Activated naive CD8-positive, alpha-beta T cell treated with anti-CD3 and anti-CD28 coated beads for 36 hours (primary cell): ENCODE measurements around the gene CIAO2B. TPM values are rescaled to one million over a fixed set of nuclear protein-coding genes. Genes with fewer than 3 reads are reported as not detected.

Experiments used
- DNase-seq: peaks from one replicate; pipeline ENCODE4 v3.0.0; 2021
- H3K27ac Mint-ChIP-seq: one replicate; pipeline ENCODE4 v1.8.0; 2022; ENCODE audit warnings: mild to moderate bottlenecking, moderate library complexity, mixed read lengths
- H3K27me3 Mint-ChIP-seq: one replicate; pipeline ENCODE4 v1.8.0; 2022; ENCODE audit warnings: mild to moderate bottlenecking, mixed read lengths
- H3K36me3 Mint-ChIP-seq: one replicate; pipeline ENCODE4 v1.8.0; 2021; ENCODE audit warnings: mild to moderate bottlenecking, mixed read lengths
- H3K4me1 Mint-ChIP-seq: one replicate; pipeline ENCODE4 v1.8.0; 2021; ENCODE audit warnings: mixed read lengths
- H3K4me3 Mint-ChIP-seq: one replicate; pipeline ENCODE4 v1.8.0; 2022; ENCODE audit warnings: mild to moderate bottlenecking, moderate library complexity, mixed read lengths
- H3K9me3 Mint-ChIP-seq: one replicate; pipeline ENCODE4 v1.8.0; 2022; ENCODE audit warnings: mixed read lengths
- total RNA-seq, 2 experiments: library from RNA; stranded (reverse); gene quantifications; one replicate each; pipeline ENCODE4 v1.2.3, GENCODE V29; 2021

CIAO2B gene
- total RNA-seq, 2 experiments from 2014 or later: 152 to 153 TPM

- H3K27me3 Mint-ChIP-seq: no peaks in the 10 kb centered on the region
- DNase-seq: no peak
- peaks cover 22% of the 10 kb centered on the region for H3K4me1 Mint-ChIP-seq
- no peak overlapping the region for H3K4me3 Mint-ChIP-seq
- H3K36me3 Mint-ChIP-seq: peaks cover 17% of the 10 kb centered on the region
- no peak overlapping the region for H3K27ac Mint-ChIP-seq
- H3K9me3 Mint-ChIP-seq: no peaks in the 10 kb centered on the region
Observed at GRCh38 chr16:66886321-66886720, 47.9 kb downstream of the CIAO2B start.

- DNase-seq: no peak
- peaks cover 17% of the 10 kb centered on the region for H3K36me3 Mint-ChIP-seq
- H3K4me1 Mint-ChIP-seq: peaks cover 21% of the 10 kb centered on the region
- H3K27ac Mint-ChIP-seq: no peak overlapping the region
- H3K27me3 Mint-ChIP-seq: no peaks in the 10 kb centered on the region
- no peaks in the 10 kb centered on the region for H3K9me3 Mint-ChIP-seq
- H3K4me3 Mint-ChIP-seq: no peak overlapping the region
Observed at GRCh38 chr16:66885491-66885890, 48.7 kb downstream of the CIAO2B start.

GRCh38 chr16:66882702-66883101 lies 51.5 kb downstream of the CIAO2B start:
- peaks cover 33% of the 10 kb centered on the region for H3K4me1 Mint-ChIP-seq
- no peak overlapping the region for H3K4me3 Mint-ChIP-seq
- H3K27me3 Mint-ChIP-seq: no peaks in the 10 kb centered on the region

More at GRCh38 chr16:66882702-66883101, 51.5 kb downstream of the CIAO2B start:
- no peak for DNase-seq
- Mint-ChIP-seq H3K27ac (no peak overlapping the region), H3K9me3 (peaks cover 6% of the 10 kb centered on the region), H3K36me3 (peaks cover 24% of the 10 kb centered on the region)

Other genes with a start within 250 kb of the CIAO2B start
- 1 to 10 TPM; 2.4 to 2.8 TPM for gene CMTM4, start 237.7 kb downstream of the CIAO2B start, total RNA-seq
- gene DYNC1LI2, start 182.8 kb downstream of the CIAO2B start, total RNA-seq: 10 to 100 TPM; 38.8 to 41.1 TPM
- not detected for gene TERB1, start 132.8 kb downstream of the CIAO2B start, total RNA-seq
- 100 to 1,000 TPM; 118 to 121 TPM for gene NAE1, start 103.4 kb downstream of the CIAO2B start, total RNA-seq
- not detected for gene CA7, start 90.0 kb downstream of the CIAO2B start, total RNA-seq
- gene PDP2, start 53.9 kb downstream of the CIAO2B start, total RNA-seq: 10 to 100 TPM; 25.5 to 25.9 TPM
- not detected for gene CDH16, start 15.5 kb downstream of the CIAO2B start, total RNA-seq
- gene RRAD, start 8.9 kb downstream of the CIAO2B start, total RNA-seq: under 1 TPM; 0.20 to 0.33 TPM
- 10 to 100 TPM; 23.3 to 24.9 TPM for gene CES2, start 1.1 kb upstream of the CIAO2B start, total RNA-seq
- under 1 TPM; 0.43 to 0.80 TPM for gene CES3, start 26.9 kb upstream of the CIAO2B start, total RNA-seq
- gene CES4A, start 54.2 kb upstream of the CIAO2B start, total RNA-seq: 1 to 10 TPM; 3.5 to 4.6 TPM
- gene CBFB, start 94.7 kb upstream of the CIAO2B start, total RNA-seq: 100 to 1,000 TPM; 110 to 114 TPM
- 10 to 100 TPM; 13.8 to 14.9 TPM for gene PHAF1, start 175.5 kb upstream of the CIAO2B start, total RNA-seq
- 1 to 10 TPM; 1.5 to 1.7 TPM for gene B3GNT9, start 216.6 kb upstream of the CIAO2B start, total RNA-seq
- gene TRADD, start 225.5 kb upstream of the CIAO2B start, total RNA-seq: 10 to 100 TPM; 15.3 to 16.0 TPM
- gene FBXL8, start 225.6 kb upstream of the CIAO2B start, total RNA-seq: 1 to 10 TPM; 7.9 to 8.5 TPM
- gene HSF4, start 230.3 kb upstream of the CIAO2B start, total RNA-seq: 10 to 100 TPM in 1 of 2 experiments, 1 to 10 TPM in 1; 9.3 to 10.1 TPM
- 1 to 10 TPM; 6.1 to 6.4 TPM for gene NOL3, start 236.1 kb upstream of the CIAO2B start, total RNA-seq
- 10 to 100 TPM; 15.8 to 16.7 TPM for gene MATCAP1, start 249.6 kb upstream of the CIAO2B start, total RNA-seq